B cell (primary cell): ENCODE results near the gene SLC49A3. TPM values are rescaled to one million over a fixed set of nuclear protein-coding genes. Genes with fewer than 3 reads are reported as not detected.

Experiments used
- ATAC-seq: fragments of 200-7000 bp; cut with Tn5 transposase; one replicate; pipeline ENCODE4 v1.10.0; 2021; ENCODE audit warnings: low read depth, mild to moderate bottlenecking, moderate number of reproducible peaks, moderate library complexity
- CTCF ChIA-PET: fragments of 350-600 bp; sonication (Branson Sonifier 250); formaldehyde crosslinking; loops from one replicate; lab custom pipeline; 2021; ENCODE audit warnings: antibody characterized with exemption, inconsistent platforms; lab: Charles Lee
- POLR2A ChIA-PET: fragments of 350-600 bp; sonication (Branson Sonifier 250); formaldehyde crosslinking; loops from one replicate; lab custom pipeline; 2021; ENCODE audit warnings: antibody characterized with exemption; lab: Charles Lee
- DNase-seq: peaks from one replicate; pipeline ENCODE4 v3.0.0; 2013
- H2AFZ ChIP-seq: 2 replicates; pipeline ENCODE4 v1.6.1; 2012; ENCODE audit warnings: mild to moderate bottlenecking, low read depth, low read length; ENCODE audit not compliant: insufficient read depth, poor library complexity, severe bottlenecking
- H3K27ac ChIP-seq, 2 donors: 1 replicate in 1 of 2; 2 replicates in 1 of 2; pipeline ENCODE4 v1.5.1; 2012 to 2013; ENCODE audit warnings: low read length in 2 of 2, mild to moderate bottlenecking in 2 of 2, moderate library complexity in 1 of 2
- H3K27me3 ChIP-seq, 4 experiments: fragments of 200-600 bp in 1 of 4; sonication (generic) in 1 of 4; replicated peaks in 1 of 4; 1 replicate in 2 of 4; 2 replicates in 2 of 4; pipeline versions ENCODE4 v1.6.1 to v1.7.0; 2013 to 2016; ENCODE audit warnings: low read length in 3 of 4, mild to moderate bottlenecking in 2 of 4, mixed read lengths in 1 of 4, moderate library complexity in 1 of 4; ENCODE audit not compliant: insufficient read depth in 4 of 4, control insufficient read depth in 3 of 4; ENCODE audit errors: control extremely low read depth in 1 of 4
- H3K36me3 ChIP-seq, 2 experiments: replicated peaks in 1 of 2; 1 replicate in 1 of 2; 2 replicates in 1 of 2; pipeline versions ENCODE4 v1.6.1 to v1.7.1; 2013; ENCODE audit warnings: low read length in 1 of 2; ENCODE audit not compliant: insufficient read depth in 2 of 2, control insufficient read depth in 1 of 2; ENCODE audit errors: control extremely low read depth in 1 of 2, extremely low read depth in 1 of 2
- H3K4me1 ChIP-seq, 2 donors: fragments of 200-600 bp in 1 of 2; sonication (generic) in 1 of 2; 1 replicate in 1 of 2; 2 replicates in 1 of 2; pipeline versions ENCODE4 v1.5.1 to v1.6.1; 2013 to 2017; ENCODE audit warnings: low read length in 2 of 2; ENCODE audit not compliant: control insufficient read depth in 2 of 2, insufficient read depth in 2 of 2
- H3K4me2 ChIP-seq: replicated peaks from 2 replicates; pipeline ENCODE3; 2012; ENCODE audit warnings: mild to moderate bottlenecking, low read depth, low read length; ENCODE audit not compliant: poor library complexity, severe bottlenecking
- H3K4me3 ChIP-seq, 5 experiments: fragments of 200-600 bp in 1 of 5; sonication (generic) in 1 of 5; 1 replicate in 3 of 5; 2 replicates in 2 of 5; pipeline versions ENCODE4 v1.5.1 to v1.7.0; 2011 to 2016; ENCODE audit warnings: low read length in 4 of 5, mild to moderate bottlenecking in 4 of 5, low read depth in 2 of 5, control low read depth in 1 of 5, moderate library complexity in 1 of 5; ENCODE audit not compliant: insufficient read depth in 1 of 5; ENCODE audit errors: control extremely low read depth in 1 of 5, extremely low read depth in 1 of 5
- H3K79me2 ChIP-seq: fragments of 200-600 bp; sonication (generic); one replicate; pipeline ENCODE4 v1.6.0; 2016; ENCODE audit warnings: low read length; ENCODE audit not compliant: control insufficient read depth, insufficient read depth
- H3K9ac ChIP-seq: fragments of 200-600 bp; sonication (generic); 2 replicates; pipeline ENCODE4 v1.6.1; 2017; ENCODE audit warnings: mild to moderate bottlenecking, low read length, moderate library complexity
- H3K9me3 ChIP-seq, 3 donors: one replicate each; pipeline versions ENCODE4 v1.6.1 to v1.7.1; 2013; ENCODE audit warnings: low read length in 2 of 3; ENCODE audit not compliant: control insufficient read depth in 2 of 3, insufficient read depth in 1 of 3; ENCODE audit errors: control extremely low read depth in 1 of 3
- H4K20me1 ChIP-seq: 2 replicates; pipeline ENCODE4 v1.6.0; 2012; ENCODE audit warnings: mild to moderate bottlenecking, low read length; ENCODE audit not compliant: insufficient read depth, control insufficient read depth, poor library complexity, severe bottlenecking
- H3K27ac Mint-ChIP-seq: one replicate; pipeline ENCODE4 v1.8.0; 2021; ENCODE audit warnings: mixed read lengths
- H3K27me3 Mint-ChIP-seq: one replicate; pipeline ENCODE4 v1.8.0; 2021; ENCODE audit warnings: mixed read lengths
- H3K4me1 Mint-ChIP-seq: one replicate; pipeline ENCODE4 v1.8.0; 2021; ENCODE audit warnings: mixed read lengths
- H3K4me3 Mint-ChIP-seq: one replicate; pipeline ENCODE4 v1.8.0; 2021; ENCODE audit warnings: mixed read lengths
- H3K9me3 Mint-ChIP-seq: one replicate; pipeline ENCODE4 v1.8.0; 2022; ENCODE audit warnings: mixed read lengths; ENCODE audit not compliant: insufficient read depth
- CTCF ChIP-seq: fragments of 200-600 bp; IDR thresholded peaks from one replicate; pipeline ENCODE4 v1.8.0; 2022; ENCODE audit warnings: antibody characterized with exemption, mild to moderate bottlenecking
- EZH2 ChIP-seq: IDR thresholded peaks from 2 replicates; pipeline ENCODE4 v1.6.1; 2012; ENCODE audit warnings: borderline replicate concordance, low read depth, mild to moderate bottlenecking, moderate library complexity, low read length; ENCODE audit not compliant: insufficient read depth, poor library complexity, severe bottlenecking
- WGBS: methylation state at CpG from one replicate; pipeline ENCODE4 v1.1.5; 2013; ENCODE audit warnings: missing lambda C conversion rate; ENCODE audit not compliant: insufficient coverage; 5-methylcytosine and 5-hydroxymethylcytosine counted together
- intact Hi-C: fragments of 100-400 bp; cut with micrococcal nuclease; formaldehyde crosslinking; loops from one replicate; pipeline ENCODE4 v1.10.0; 2022
- polyA plus RNA-seq: library from polyadenylated mRNA; depleted of rRNA; stranded (reverse); fragments of >200 nt; gene quantifications from 2 replicates; pipeline ENCODE4 v1.2.3, GENCODE V29; 2012
- total RNA-seq, 2 donors: library from RNA; stranded (reverse); fragments of 120-200 nt in 1 of 2; gene quantifications; 1 replicate in 1 of 2; 2 replicates in 1 of 2; pipeline versions ENCODE4 v1.2.3 to v1.2.4, GENCODE V29; 2013 to 2022

The SLC49A3 gene
- total and polyA plus RNA-seq, 2 donors (not counting 1 experiment from before 2014, with no cell fraction given), result 2.0 to 4.3 TPM

DNA sequence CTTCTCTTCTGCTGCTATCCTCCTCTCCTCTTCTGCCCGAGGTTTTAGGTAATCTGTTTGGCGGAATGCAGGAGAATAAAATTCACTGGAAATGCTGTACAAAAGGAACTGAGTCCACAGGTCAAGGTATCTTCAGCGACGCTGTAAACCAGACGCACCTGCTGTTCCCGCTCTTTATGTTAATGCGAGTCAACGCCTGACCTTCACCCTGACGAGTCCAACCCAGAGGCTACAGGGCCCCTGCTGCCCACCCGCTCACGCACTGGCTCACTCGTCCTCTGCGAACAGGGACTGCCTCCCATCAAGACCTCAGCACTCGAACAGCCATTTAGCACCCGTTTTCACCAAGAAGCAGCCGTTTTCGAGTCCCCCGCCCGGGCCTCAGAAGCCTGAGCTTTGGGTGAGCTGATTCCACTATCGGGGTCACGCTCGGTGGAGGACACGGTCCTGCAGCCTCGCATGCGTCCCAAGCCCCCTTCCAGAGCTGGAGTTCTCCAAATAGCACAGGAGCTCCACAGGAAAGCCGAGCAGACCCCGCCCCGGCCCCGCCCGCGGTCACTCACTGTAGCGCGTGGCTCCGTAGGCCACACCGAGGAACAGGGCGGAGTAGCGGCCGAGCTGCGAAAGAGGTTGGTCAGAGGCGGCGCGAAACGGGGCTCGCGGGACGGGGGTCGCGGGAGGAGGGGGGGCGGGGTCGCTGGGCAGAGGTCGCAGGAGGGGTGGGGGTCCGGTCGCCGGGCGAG, 15.4 kb downstream of the SLC49A3 start:
- H3K9me3 ChIP-seq, result no peaks in the 10 kb centered on the region
- Mint-ChIP-seq H3K9me3 (no peaks in the 10 kb centered on the region), H3K4me3 (peak overlapping the region; percentile 93), H3K27me3 (no peaks in the 10 kb centered on the region), H3K4me1 (peaks cover 28% of the 10 kb centered on the region), H3K27ac (peak overlapping the region; percentile 56)
- peak; percentile 33 for DNase-seq
- no peaks in the 10 kb centered on the region for H3K27me3 ChIP-seq
- peaks cover 0 to 17% of the 10 kb centered on the region in 2 experiments for H3K36me3 ChIP-seq
- TF ChIP-seq EZH2, result no peak
- no peak for TF ChIP-seq CTCF
- H3K4me1 ChIP-seq, result peaks cover 26 to 36% of the 10 kb centered on the region in 2 donors
- 11% methylated on average over 46 of the region's 55 CpGs for WGBS
- H3K4me3 ChIP-seq, result peak overlapping the region in 4 of 5 experiments; percentile 88 to 99 (median 94)
- peak overlapping the region; percentile 70 for H2AFZ ChIP-seq
- no peak for ATAC-seq
- ChIA-PET CTCF (interaction anchor here (0.6 to 1.4 kb wide), 5 partner anchors 9 to 430 kb away, joined by 3 to 5 read pairs (median 3); no protein-coding TSS in a partner anchor), POLR2A (interaction anchor here (1.0 to 2.0 kb wide), 6 partner anchors 10 to 549 kb away, joined by 3 to 11 read pairs (median 4); partner anchors contain the start of genes ZNF141 and ZNF718)
- H3K27ac ChIP-seq, result peak overlapping the region in 1 of 2 donors; percentile 20
- peak overlapping the region; percentile 98 for H3K9ac ChIP-seq
- intact Hi-C loops, result loop anchor here (1.0 to 10.0 kb wide), 4 partner anchors 10 to 611 kb away; partner anchors contain the start of genes MAEA and PCGF3
- H3K4me2 ChIP-seq, result peak overlapping the region; percentile 95
- H4K20me1 ChIP-seq, result peaks cover 4% of the 10 kb centered on the region
- H3K79me2 ChIP-seq, result peaks cover 22% of the 10 kb centered on the region

GRCh38 chr4:671769-672168, 17.2 kb downstream of the SLC49A3 start:
- peaks cover 22% of the 10 kb centered on the region for H3K4me1 Mint-ChIP-seq
- no peak overlapping the region for H3K9ac ChIP-seq
- no peak overlapping the region for H3K27ac ChIP-seq
- no peaks in the 10 kb centered on the region for H3K27me3 ChIP-seq
- H3K4me2 ChIP-seq, result no peak overlapping the region
- no peaks in the 10 kb centered on the region for H3K27me3 Mint-ChIP-seq
- H3K4me3 Mint-ChIP-seq, result peak overlapping the region; percentile 19
- intact Hi-C loops, result loop anchor here (10.0 kb wide), 1 partner anchor 613 kb away; the partner anchor contains the start of gene MAEA
- H3K79me2 ChIP-seq, result peaks cover 22% of the 10 kb centered on the region
- DNase-seq, result no peak
- H3K27ac Mint-ChIP-seq, result peak overlapping the region; percentile 41
- CTCF ChIA-PET, result no interaction called here
- no peak for ATAC-seq
- POLR2A ChIA-PET, result no interaction called here
- 100% methylated on average over 1 of the region's 3 CpGs for WGBS
- H3K9me3 ChIP-seq, result no peaks in the 10 kb centered on the region
- H3K4me3 ChIP-seq, result no peak overlapping the region
- peaks cover 0 to 17% of the 10 kb centered on the region in 2 experiments for H3K36me3 ChIP-seq
- no peaks in the 10 kb centered on the region for H3K9me3 Mint-ChIP-seq
- TF ChIP-seq EZH2 (no peak), CTCF (no peak)
- H2AFZ ChIP-seq, result no peak overlapping the region
- peaks cover 4% of the 10 kb centered on the region for H4K20me1 ChIP-seq
- peaks cover 26 to 29% of the 10 kb centered on the region in 2 donors for H3K4me1 ChIP-seq
